ENCODE results near the gene TMEM254.

The TMEM254 gene

GRCh38 chr10:80137920-80138319 is 59.5 kb downstream of the TMEM254 start:
- no peak overlapping the region for H3K9ac ChIP-seq (ENCODE audit: low read length)
- no peak overlapping the region for H3K27ac ChIP-seq (ENCODE audit: low read length)
- no peaks in the 10 kb centered on the region for H3K36me3 ChIP-seq (ENCODE audit: control insufficient read depth, low read depth, low read length)
- H3K9me3 ChIP-seq (ENCODE audit: control insufficient read depth, low read depth, low read length) = no peaks in the 10 kb centered on the region
- H3K4me1 ChIP-seq (ENCODE audit: control insufficient read depth, low read depth, low read length) = no peaks in the 10 kb centered on the region
- H3K4me3 ChIP-seq (ENCODE audit: low read length) = no peak overlapping the region
- H3K27me3 ChIP-seq (ENCODE audit: control insufficient read depth, insufficient read depth, low read length) = peaks cover 12% of the 10 kb centered on the region

GRCh38 chr10:80139265-80139664 is 60.8 kb downstream of the TMEM254 start:
- H3K36me3 ChIP-seq (ENCODE audit: control insufficient read depth, low read depth, low read length) = no peaks in the 10 kb centered on the region
- H3K9ac ChIP-seq (ENCODE audit: low read length) = no peak overlapping the region
- no peaks in the 10 kb centered on the region for H3K4me1 ChIP-seq (ENCODE audit: control insufficient read depth, low read depth, low read length)
- H3K27me3 ChIP-seq (ENCODE audit: control insufficient read depth, insufficient read depth, low read length) = no peaks in the 10 kb centered on the region
- H3K9me3 ChIP-seq (ENCODE audit: control insufficient read depth, low read depth, low read length) = no peaks in the 10 kb centered on the region
- no peak overlapping the region for H3K4me3 ChIP-seq (ENCODE audit: low read length)
- H3K27ac ChIP-seq (ENCODE audit: low read length) = no peak overlapping the region

- no peak overlapping the region for H3K27ac ChIP-seq (ENCODE audit: low read length)
- H3K27me3 ChIP-seq (ENCODE audit: control insufficient read depth, insufficient read depth, low read length) = no peaks in the 10 kb centered on the region
- H3K4me1 ChIP-seq (ENCODE audit: control insufficient read depth, low read depth, low read length) = no peaks in the 10 kb centered on the region
Observed at GRCh38 chr10:80140251-80140650, 61.8 kb downstream of the TMEM254 start.

GRCh38 chr10:80141696-80142460 is 63.4 kb downstream of the TMEM254 start:
- no peak overlapping the region for H3K27ac ChIP-seq (ENCODE audit: low read length)
- no peaks in the 10 kb centered on the region for H3K9me3 ChIP-seq (ENCODE audit: control insufficient read depth, low read depth, low read length)
- no peak overlapping the region for H3K4me3 ChIP-seq (ENCODE audit: low read length)
- no peaks in the 10 kb centered on the region for H3K4me1 ChIP-seq (ENCODE audit: control insufficient read depth, low read depth, low read length)
- no peaks in the 10 kb centered on the region for H3K36me3 ChIP-seq (ENCODE audit: control insufficient read depth, low read depth, low read length)
- no peak overlapping the region for H3K9ac ChIP-seq (ENCODE audit: low read length)
- H3K27me3 ChIP-seq (ENCODE audit: control insufficient read depth, insufficient read depth, low read length) = no peaks in the 10 kb centered on the region

More at GRCh38 chr10:80140251-80140650, 61.8 kb downstream of the TMEM254 start:
- H3K4me3 ChIP-seq (ENCODE audit: low read length) = no peak overlapping the region
- H3K36me3 ChIP-seq (ENCODE audit: control insufficient read depth, low read depth, low read length) = no peaks in the 10 kb centered on the region
- H3K9ac ChIP-seq (ENCODE audit: low read length) = no peak overlapping the region
- H3K9me3 ChIP-seq (ENCODE audit: control insufficient read depth, low read depth, low read length) = no peaks in the 10 kb centered on the region

Data from iPS-18a (cell line).